HEK293 (cell line): Measurements from ENCODE around the gene DPPA5.

Experiments used
- CTCF ChIP-seq: fragments of 450-650 bp; formaldehyde crosslinking; IDR thresholded peaks from 2 replicates; pipeline ENCODE4 v1.5.1; 2016; ENCODE audit warnings: missing biosample characterization, missing genetic modification characterization
- PRDM10 ChIP-seq: fragments of 450-650 bp; formaldehyde crosslinking; IDR thresholded peaks from 2 replicates; pipeline ENCODE4 v1.5.1; 2016; ENCODE audit warnings: missing biosample characterization, missing genetic modification characterization
- ZBTB21 ChIP-seq: fragments of 450-650 bp; formaldehyde crosslinking; IDR thresholded peaks from 2 replicates; pipeline ENCODE4 v1.5.1; 2017; ENCODE audit warnings: missing biosample characterization, missing genetic modification characterization
- ZNF146 ChIP-seq: fragments of 450-650 bp; formaldehyde crosslinking; IDR thresholded peaks from 2 replicates; pipeline ENCODE4 v1.5.1; 2016; ENCODE audit warnings: missing biosample characterization, missing genetic modification characterization
- ZNF174 ChIP-seq: fragments of 450-650 bp; formaldehyde crosslinking; IDR thresholded peaks from 2 replicates; pipeline ENCODE4 v1.5.0; 2017; ENCODE audit warnings: missing biosample characterization, mild to moderate bottlenecking, missing genetic modification characterization
- ZNF184 ChIP-seq: fragments of 450-650 bp; IDR thresholded peaks from 2 replicates; pipeline ENCODE4 v1.5.1; 2018; ENCODE audit warnings: missing biosample characterization, mild to moderate bottlenecking, missing genetic modification characterization
- ZNF335 ChIP-seq: fragments of 450-650 bp; formaldehyde crosslinking; conservative IDR thresholded peaks from 2 replicates; pipeline ENCODE4 v1.5.1; 2016; ENCODE audit warnings: missing biosample characterization, missing genetic modification characterization
- ZNF623 ChIP-seq: fragments of 450-650 bp; formaldehyde crosslinking; IDR thresholded peaks from 2 replicates; pipeline ENCODE4 v1.5.1; 2016; ENCODE audit warnings: missing biosample characterization, missing genetic modification characterization

- TF ChIP-seq CTCF (no peak), ZNF623 (tag by site-specific recombination) (no peak), ZNF335 (tag by site-specific recombination) (no peak), ZNF174 (tag by site-specific recombination) (no peak), ZNF146 (tag by site-specific recombination) (no peak), PRDM10 (tag by site-specific recombination) (no peak), ZBTB21 (tag by site-specific recombination) (no peak), ZNF184 (tag by site-specific recombination) (no peak)
These were observed 15.5 kb upstream of the DPPA5 start, which contains the start of gene OOEP for GRCh38 chr6:73369563-73369962.
